NCI-H187 treated with DMSO at 0.1 percent for 48 hours (cell line): ENCODE results near the gene ATXN7.

Experiments used
- DNase-seq: peaks from one replicate; lab custom pipeline; 2025; lab: John Stamatoyannopoulos, UW

Gene ATXN7

DNA sequence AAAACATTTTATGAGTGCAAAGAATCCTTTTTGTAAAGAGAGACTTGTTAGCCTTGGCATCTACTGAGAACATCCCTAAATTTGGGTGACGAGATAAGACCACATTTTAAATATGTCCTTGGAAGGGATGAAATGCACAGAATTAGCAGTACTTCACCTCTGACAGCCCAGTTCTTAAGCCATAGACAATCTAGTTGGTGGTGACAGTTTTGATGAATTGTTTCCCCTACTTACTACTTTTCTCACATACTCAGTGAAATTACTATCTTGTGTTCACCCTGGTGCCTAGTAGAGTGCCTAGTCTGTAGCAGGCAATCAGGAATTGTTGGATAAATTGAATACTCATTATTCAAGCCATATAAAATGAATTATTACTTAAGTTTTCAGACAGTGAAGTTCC lies 45.1 kb downstream of the ATXN7 start:
- no peak for DNase-seq

DNA sequence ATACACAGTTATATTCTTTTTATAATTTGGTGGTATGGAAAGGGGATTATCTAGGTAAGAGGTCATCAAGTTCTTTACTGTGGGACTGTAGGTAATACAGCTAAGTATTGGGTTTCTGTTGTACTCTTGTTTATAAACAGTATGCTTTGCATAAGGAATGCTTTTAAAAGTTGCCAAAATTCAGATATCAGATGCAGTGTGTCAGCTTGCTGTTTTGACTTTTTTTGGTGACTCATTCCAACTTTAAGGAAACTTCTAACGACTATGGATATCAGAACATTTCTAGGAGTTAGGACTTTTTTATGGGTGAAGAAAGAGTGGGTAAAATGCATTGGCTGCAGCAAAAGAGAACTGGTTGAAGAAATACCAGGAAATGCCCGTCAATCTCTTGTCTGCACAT lies 45.8 kb downstream of the ATXN7 start:
- no peak for DNase-seq

DNA sequence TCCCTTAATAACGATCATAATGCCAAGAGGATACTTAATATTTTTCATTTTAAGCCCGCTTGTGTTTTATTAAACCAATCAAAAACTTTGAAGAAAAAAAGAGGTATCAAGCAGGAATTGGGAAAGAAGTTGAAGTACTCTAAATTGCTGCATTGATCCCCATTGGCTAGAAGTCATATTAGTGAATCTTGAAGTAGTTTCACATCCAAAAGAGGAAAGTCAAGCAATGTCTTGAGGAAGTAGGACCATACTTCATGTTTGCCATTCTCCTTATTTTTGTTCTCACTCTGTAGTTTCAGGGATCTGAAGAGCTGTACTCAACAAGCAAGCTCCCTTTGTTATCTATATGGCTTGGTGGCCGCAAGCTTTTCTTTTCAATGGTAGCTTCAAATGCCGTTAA lies 46.3 kb downstream of the ATXN7 start:
- no peak for DNase-seq

DNA sequence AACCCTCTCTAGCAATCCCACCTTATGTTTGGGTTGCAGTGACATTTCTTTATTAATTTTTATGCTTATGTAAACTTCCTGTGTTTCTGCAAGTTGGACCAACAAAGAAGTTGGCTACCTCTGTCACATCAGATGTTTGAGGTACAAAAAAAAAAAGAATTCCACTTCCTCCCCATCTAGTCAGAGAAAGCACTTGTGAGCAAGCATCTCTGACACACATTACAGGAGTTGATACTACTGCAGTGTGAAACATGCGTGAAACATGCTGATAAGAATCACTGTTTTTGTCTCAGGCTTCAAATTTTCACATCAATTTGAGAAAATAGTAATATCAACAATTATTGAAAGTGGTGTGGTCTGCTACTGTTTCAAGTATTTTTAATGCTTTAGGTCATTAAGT lies 47.2 kb downstream of the ATXN7 start:
- no peak for DNase-seq

DNA sequence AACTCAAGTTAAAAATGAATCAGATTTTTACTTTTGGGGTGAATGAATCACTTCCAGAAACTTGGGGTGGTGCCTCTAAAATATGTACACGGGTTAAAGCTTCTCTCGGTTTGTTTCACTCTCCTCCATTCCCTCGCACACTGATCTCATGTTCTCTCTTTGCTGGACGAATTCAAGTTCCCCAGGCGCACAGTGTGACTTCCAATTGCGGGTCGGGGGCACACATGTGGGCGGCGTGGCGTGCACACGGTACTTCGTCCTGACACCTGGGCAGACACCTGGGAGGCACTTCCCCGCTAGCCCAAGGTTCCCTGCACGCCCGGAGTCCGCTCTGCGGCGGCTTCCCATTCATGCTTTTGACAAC lies 47.8 kb downstream of the ATXN7 start:
- no peak for DNase-seq

DNA sequence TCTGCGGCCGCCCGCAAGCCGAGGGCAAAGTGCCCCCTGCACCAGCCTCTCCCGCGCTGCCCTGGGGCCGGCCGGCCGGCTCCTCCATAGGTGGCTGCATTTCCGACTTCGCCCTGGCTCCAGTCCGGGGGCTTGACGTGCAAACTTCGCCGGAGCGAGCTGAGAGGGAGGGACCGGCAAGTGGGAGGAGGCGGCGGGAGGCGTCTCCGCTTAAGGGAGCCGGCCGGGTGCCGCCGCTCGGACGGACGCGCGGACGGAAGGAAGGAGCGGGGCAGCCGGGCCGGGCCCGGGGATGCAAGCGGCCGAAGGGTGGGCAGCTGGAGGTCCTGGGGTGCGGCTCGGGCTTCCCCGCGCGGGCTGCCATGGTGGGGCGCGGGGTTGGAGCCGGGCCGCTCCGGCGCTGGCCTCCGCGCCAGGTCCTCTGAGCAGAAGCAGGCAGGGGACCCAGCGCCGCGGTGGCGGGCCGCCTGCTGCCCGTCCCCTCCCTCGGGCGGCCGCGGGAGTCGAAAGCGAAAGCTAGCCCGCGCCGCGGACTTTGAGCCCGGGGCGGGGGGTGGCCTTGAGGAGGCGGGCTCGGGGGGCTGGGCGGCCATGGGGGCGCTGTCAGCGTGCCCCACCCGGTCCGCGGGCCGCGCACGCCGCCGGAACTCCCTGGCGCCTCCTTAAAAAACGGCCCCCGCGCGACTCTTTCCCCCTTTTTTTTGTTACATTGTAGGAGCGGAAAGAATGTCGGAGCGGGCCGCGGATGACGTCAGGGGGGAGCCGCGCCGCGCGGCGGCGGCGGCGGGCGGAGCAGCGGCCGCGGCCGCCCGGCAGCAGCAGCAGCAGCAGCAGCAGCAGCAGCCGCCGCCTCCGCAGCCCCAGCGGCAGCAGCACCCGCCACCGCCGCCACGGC lies 48.5 kb downstream of the ATXN7 start, which contains the start of gene SCAANT1:
SCAANT1 (minus strand) TSS at position 511 of the 895 bp plus-strand sequence.
- no peak for DNase-seq

DNA sequence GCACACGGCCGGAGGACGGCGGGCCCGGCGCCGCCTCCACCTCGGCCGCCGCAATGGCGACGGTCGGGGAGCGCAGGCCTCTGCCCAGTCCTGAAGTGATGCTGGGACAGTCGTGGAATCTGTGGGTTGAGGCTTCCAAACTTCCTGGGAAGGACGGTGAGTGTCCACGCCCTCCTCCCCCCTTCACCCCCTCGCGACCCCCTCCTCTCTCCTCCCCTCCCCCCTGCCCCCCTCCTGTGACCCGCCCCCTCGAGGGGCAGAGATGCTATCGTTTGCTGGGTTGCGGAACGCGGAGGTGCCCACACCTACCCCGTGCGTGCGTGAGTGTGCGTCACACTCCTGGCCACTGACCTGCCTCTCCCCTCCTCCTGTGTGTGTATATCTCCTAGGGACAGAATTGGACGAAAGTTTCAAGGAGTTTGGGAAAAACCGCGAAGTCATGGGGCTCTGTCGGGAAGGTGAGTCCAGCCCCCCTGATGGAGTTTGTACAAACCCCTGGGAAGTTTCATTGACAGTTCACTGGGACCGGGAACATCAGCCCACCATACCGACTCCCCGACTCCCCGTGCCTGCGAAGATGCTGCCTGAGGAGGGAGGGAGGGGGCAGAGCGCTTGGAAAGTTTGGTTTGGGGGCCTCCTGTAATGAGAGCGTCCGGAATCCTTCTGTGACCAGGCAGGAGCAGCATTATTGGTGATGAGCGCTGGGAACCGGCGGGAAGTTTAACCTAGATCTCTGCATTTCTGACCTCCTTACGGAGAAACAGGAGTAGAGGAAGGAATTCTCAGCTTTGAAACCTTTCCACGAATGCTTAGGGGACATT lies 49.3 kb downstream of the ATXN7 start:
- no peak for DNase-seq

DNA sequence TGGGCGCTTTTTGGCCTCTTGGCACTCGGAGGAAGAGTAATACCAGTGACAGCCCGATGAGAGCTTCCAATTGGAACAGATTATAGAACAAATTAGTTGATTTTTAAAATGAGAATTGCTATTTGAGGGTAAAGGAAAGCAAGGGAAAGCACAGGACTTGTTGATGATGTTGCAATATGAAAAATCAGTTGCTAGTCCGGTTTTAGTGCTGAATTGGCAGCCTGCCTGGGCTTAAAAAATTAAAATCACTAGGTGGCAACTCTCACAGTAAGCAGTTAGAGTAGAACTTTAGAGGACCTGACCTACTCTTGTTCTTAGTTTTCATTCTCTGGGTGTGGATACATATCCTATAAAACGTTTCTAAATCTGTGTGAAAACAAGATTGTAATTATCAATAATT lies 50.6 kb downstream of the ATXN7 start:
- DNase-seq, result no peak

DNA sequence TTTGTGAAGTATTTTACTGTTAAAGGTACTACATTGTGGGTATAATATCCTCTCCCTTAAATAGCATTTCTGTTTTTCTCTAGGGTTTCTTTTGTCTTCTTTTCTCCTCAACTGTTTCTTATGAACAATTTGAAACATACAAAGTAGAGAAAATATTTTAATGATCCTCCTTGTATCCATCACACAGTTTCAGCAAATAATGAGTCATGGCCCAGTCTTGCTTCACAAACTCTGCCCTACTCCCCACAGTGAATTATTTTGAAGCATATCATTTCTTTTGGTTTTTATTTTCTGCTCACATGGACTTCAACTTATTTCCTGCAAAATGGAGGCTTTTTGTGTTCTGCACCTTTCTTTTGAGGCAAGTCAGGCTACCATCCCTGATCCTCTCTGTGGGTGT lies 54.7 kb downstream of the ATXN7 start:
- no peak for DNase-seq

DNA sequence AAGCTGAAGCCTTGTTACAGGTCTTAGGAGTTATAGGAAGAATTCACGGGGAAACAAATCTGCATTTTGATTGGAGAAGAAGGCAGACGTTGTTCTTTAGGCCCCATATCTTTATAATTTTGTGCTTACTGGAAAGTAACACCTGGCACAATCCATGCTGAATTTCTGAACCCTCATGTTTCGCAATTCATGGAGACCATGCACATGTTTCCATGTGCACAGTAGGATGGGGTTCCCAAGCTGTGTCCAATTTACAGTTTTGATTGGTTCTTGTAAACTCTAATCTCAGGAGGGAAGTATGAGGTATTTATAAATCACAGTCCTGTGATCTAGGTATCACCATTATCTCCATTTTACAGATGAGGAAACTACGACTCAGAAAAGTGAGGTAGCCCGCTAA lies 56.3 kb downstream of the ATXN7 start:
- DNase-seq, result no peak

DNA sequence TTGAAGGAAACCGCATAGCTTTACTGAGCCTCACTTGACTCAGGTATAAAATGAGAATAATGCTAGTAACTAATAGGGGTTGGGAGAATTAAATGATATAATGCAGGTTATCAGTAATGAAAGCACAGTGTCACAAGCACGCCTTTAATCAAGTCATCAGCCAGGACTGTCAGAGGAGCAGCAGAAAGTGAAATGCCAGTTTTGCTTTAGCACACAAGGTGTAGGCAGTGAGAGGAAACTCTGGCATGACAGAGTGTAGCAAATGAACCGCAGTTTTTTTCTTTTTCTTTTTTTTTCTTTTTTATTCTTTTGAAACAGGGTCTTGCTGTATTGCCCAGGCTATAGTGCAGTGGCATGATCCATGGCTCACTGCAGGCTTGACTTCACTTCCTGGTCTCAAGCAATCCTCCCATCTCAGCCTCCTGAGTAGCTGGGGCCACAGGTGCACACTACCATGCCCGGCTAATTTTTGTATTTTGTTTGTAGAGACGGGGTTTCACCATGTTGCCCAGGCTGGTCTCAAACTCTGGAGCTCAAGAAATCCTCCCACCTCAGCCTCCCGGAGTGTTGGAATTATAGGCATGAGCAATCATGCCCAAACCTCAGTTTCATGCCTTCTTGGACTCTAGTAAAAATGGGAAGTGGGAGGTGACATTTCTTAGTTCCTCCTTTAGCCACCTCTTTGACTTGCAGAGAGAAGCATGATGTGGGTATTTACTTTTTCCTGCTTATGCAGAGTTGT lies 58.2 kb downstream of the ATXN7 start:
- no peak for DNase-seq

DNA sequence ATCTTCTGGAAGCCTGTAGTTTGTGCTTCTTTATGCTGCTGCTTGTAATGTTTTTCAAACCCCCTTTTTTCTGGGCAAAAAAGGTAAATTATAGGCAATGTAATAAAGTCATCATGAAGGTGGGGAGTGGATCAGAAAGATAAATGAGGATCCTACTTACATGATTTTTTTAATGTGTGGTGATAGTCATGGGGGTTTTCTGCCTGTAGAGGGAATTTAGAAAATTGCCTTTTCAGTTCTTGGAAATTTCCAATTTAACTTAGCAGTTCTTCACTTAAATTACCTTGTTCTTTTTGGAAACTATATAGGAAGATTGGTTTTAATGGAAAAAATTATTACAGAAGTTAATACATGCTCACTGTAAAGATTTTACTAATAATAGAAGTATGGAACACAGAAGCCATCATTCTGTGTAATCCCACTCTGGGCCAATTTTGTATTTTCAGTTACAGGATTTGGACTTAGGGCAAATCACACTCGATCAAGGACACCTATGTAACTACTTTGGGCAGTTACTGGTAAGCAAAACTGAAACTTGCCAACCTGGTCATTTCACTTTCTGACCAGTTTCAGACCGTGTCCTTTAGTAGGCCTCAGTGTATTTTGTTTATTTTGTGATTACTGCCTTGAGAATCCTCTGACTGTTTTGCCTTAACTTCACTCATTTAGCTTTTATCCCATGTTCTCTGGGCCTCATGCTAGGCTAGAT lies 59.0 kb downstream of the ATXN7 start:
- DNase-seq, result no peak

DNA sequence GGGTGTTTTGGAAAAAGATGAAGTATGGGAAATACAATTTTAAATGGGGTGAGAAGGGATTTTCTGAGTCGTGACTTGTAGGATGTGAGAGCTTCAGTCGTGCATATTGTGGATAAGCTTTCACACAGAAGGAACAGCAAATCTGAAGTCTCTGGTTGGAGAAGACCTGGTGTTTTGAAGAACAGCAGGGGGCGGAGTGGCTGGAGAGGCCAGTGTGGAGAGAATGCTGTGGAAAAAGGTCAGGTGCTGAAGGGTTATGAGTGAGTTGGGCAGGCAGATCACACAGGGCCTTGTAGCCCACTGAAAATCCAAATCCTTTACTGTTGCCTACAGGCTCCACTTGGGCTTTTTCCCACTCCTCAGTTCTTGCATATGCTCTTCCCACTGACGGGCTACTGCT lies 62.6 kb downstream of the ATXN7 start:
- no peak for DNase-seq

DNA sequence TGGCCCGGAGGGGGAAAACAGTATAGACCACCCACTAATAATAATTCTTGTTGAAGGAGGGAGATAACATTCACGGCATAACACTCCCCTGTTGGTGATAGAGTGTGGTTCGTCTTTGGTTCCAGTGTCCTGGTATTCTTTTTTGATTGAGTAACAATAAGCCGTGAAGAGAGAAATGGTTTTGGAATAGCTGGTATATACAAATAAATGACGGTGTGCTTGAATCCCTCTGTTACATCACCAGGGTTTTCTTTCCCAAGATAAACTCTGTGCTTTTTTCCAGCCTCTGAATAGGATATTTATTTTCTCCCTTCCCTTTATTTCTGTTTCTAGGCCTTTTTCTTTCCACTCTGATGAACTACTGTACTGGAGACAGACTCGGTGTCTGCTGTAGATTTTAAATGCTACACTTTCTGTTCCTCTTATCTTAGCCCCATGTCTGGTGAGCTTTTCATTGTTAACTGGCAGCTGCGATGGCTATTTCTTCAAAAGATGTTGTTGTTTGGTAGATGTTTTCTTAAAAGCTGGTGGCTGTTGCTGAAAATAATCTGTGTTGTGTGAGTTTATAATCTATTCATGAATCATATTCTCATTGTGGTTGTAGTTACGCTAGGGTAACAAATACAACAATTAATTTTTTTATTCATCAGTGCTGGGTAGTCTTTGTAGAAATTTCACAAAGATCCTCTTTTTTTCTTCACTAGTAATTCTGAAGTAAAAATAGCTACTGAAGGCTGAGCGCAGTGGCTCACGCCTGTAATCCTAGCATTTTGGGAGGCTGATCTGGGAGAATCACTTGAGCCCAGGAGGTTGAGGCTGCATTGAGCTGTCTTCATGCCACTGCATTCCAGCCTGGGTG lies 64.0 kb downstream of the ATXN7 start:
- DNase-seq, result no peak

DNA sequence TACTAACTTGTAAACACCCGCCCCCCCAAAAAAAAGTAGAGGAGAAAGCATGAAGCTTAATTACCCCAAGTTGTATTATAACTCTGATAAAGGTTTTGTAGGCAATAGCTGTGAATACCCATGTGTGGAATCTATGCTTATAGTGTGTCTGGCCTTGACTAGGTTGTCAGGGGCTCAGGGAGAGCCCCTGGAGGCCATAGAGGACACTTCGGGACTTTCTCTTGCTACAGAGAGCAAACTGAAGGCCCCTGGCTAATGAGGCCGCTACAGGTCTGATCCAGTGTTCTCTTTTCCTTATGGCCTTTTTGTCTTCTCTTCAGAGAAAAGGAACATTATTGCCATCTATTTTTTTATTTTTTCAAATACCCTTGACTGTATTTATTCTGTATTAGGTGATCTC lies 67.6 kb downstream of the ATXN7 start:
- DNase-seq, result no peak

DNA sequence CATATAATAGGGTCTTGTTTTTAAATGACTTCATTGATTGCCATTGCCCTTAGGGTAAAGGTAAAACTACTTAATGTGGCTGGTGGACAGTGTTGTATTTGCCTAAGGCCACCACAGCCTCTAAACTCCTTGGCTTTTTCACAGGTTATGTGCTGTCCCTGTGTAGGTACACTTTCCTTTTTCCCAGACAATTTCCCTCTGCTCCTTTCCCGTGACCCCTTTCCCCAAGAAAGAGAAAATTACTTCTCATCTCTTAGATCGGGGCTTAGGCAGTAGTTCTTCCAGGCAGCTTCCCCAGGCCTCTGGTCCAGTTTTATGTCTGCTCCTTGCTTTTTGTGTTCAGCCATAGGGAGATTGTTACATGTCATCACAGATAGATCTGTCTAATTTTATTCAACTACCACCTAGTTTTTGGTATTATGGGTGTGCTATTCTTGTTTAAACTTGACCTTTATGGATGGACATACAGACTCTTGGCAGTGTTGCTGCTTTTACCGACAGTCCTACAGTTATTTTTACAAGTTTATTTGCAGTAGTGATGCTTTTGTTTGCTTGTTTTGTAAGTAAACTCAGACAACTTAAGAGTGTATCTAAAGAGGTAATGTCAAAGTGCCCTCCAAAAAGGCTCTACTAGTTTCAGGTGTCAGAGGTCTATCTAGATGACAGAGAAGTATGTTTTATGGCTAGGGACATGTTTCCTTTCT lies 69.0 kb downstream of the ATXN7 start:
- no peak for DNase-seq

DNA sequence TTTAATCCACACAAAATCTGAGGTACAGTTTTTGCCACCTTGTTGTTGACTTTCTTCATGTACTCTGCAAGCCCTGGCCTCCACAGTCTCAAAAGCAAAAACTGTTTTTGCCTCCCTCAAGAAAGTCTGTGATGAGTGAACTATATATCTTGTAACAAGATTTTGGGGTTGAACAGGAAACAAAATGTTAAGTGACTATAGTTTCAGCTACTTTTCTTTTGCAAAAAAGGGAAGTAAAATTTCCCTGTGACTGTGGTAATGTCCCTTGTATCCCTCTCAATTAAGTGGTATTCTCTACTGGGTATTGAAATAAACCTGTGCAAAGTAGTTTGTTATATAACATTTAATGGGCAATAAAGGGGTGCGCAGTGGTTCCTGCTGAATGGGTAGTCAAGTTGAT lies 69.8 kb downstream of the ATXN7 start:
- DNase-seq, result no peak

DNA sequence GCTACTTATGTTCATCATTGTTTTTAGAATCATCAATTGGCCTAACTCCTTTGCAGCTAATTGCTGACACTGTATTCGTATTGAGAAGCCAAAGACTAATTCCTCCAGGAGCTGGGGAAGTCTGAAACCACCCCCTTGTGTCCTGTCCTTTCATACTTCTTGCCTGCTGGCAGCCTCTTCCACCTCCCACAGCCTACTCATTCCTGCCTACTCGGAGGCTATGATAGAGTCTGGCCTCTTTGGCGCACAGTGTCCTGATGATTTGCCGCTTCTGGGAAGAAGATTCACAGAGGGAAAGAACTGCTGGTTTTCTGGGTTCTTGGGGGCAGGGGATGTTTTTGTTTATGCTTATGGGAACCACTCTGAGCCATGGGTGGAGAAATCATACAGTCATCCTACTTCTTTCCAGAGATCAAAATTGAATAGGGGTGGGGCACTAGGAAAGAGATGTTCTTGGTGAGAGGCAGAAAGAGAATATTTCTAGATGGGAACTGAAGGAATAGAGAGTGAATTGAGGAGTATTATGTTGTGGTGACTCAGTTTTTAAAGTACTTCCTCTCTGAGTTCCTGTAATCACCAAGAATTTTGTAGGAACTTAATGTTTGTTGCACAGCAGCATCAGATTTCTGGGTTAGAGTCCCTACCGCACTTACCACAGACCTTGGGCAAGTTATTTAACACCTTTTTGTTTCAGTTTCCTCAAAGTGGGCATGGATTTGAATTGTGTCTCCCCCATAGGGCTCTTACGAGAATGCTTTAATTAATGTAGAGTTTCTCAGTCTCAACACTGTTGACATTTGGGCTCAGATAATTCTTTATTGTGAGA lies 70.6 kb downstream of the ATXN7 start:
- DNase-seq, result no peak

DNA sequence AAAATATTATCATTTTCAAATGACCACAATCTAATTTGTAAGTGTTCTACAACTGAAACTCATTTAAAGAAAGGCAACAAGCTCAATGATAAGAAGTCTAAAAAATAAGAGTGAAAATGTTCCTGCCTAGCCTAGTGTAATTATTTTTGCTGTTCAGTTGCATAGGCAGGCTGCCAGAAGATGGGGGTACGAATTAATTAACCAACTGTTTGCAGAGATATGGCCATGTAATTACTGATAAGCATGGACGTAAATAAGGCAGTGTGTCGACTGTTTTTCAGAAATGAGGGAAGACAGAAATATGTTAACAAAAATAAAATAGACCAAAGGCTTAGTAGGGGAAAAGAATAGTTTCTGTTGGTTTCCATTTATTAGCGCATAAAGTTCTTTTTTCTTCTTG lies 73.3 kb downstream of the ATXN7 start:
- no peak for DNase-seq
